HepG2 (cell line): ENCODE results near the gene MYL6B.
"Not testable (repeated sequence)": the region's sequence is repeated elsewhere in the genome, so short reads cannot be mapped to it uniquely, and the experiment has no call there.

ENCODE experiments used
- EP300 ChIP-seq, 3 experiments: sonication (generic) in 1 of 3; formaldehyde crosslinking in 1 of 3; IDR thresholded peaks; 2 replicates each; pipeline versions ENCODE4 v1.5.1 to v1.6.1; 2011 to 2020; ENCODE audit warnings: low read depth in 2 of 3, low read length in 2 of 3, borderline replicate concordance in 1 of 3, improper control_type of control experiment in 1 of 3, mild to moderate bottlenecking in 1 of 3, missing genetic modification reagents in 1 of 3, moderate library complexity in 1 of 3
- TF ChIP-seq, protein P1 (sequence below): sonication (generic); formaldehyde crosslinking; IDR thresholded peaks from 2 replicates; pipeline ENCODE4 v1.8.0; 2022; ENCODE audit warnings: low read depth, missing genetic modification reagents

DNA sequence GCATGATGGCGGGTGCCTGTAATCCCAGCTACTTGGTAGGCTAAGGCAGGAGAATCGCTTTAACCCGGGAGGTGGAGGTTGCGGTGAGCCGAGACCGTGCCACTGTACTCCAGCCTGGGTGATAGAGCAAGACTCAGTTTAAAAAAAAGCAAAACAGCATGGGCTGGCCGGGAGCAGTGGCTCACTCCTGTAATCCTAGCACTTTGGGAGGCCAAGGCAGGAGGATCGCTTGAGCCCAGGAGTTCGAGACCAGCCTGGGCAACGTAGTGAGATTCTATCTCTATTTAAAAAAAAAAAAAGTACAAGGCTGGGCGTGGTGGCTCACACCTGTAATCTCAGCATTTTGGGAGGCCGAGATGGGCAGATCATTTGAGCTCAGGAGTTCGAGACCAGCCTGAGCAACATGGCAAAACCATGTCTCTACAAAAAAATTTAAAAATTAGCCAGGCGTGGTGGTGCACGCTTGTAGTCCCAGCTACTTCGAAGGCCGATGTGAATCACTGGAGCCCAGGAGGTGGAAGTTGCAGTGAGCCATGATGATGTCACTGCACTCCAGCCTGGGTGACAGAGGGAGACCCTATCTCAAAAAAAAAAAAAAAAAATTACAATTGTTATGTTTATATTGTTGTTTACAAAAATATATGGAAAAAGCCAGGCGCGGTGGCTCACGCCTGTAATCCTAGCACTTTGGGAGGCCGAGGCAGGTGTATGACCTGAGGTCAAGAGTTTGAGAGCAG, 4.2 kb downstream of the MYL6B start:
- TF ChIP-seq EP300 (IDR thresholded peaks at IDR 0.05; ENCODE audit: low read depth in 2 of 2, low read length in 2 of 2); EP300 (CRISPR knock-in tag; IDR thresholded peaks at IDR 0.05; ENCODE audit: borderline replicate concordance): not testable (repeated sequence)
- TF ChIP-seq, protein P1, sequence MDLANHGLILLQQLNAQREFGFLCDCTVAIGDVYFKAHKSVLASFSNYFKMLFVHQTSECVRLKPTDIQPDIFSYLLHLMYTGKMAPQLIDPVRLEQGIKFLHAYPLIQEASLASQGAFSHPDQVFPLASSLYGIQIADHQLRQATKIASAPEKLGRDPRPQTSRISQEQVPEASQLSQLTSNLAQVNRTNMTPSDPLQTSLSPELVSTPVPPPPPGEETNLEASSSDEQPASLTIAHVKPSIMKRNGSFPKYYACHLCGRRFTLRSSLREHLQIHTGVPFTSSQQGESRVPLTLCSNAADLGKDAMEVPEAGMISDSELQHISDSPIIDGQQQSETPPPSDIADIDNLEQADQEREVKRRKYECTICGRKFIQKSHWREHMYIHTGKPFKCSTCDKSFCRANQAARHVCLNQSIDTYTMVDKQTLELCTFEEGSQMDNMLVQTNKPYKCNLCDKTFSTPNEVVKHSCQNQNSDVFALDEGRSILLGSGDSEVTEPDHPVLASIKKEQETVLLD (CRISPR knock-in tag) = not testable (repeated sequence)
